HEK293T (cell line): ENCODE measurements around the gene GCNT1.

Experiments
- BHLHE40 ChIP-seq: fragments of 450-650 bp; IDR thresholded peaks from 2 replicates; pipeline ENCODE4 v1.6.1; 2016; ENCODE audit warnings: mild to moderate bottlenecking, moderate library complexity, borderline replicate concordance
- ELF4 ChIP-seq: fragments of 450-650 bp; IDR thresholded peaks from 2 replicates; pipeline ENCODE4 v1.6.1; 2017; ENCODE audit warnings: antibody characterized with exemption
- FOXA1 ChIP-seq: fragments of 450-650 bp; IDR thresholded peaks from 2 replicates; pipeline ENCODE4 v1.6.1; 2016; ENCODE audit warnings: mild to moderate bottlenecking
- FOXK2 ChIP-seq: fragments of 450-650 bp; IDR thresholded peaks from 2 replicates; pipeline ENCODE4 v1.6.1; 2016; ENCODE audit warnings: mild to moderate bottlenecking
- LEF1 ChIP-seq: fragments of 450-650 bp; IDR thresholded peaks from 2 replicates; pipeline ENCODE4 v1.6.1; 2017; ENCODE audit warnings: mild to moderate bottlenecking, borderline replicate concordance
- NFRKB ChIP-seq: fragments of 450-650 bp; IDR thresholded peaks from 2 replicates; pipeline ENCODE4 v1.6.1; 2016; ENCODE audit warnings: mild to moderate bottlenecking, moderate library complexity
- PKNOX1 ChIP-seq: fragments of 450-650 bp; IDR thresholded peaks from 2 replicates; pipeline ENCODE4 v1.6.1; 2016
- SP1 ChIP-seq: fragments of 450-650 bp; IDR thresholded peaks from 2 replicates; pipeline ENCODE4 v1.6.1; 2017
- SUZ12 ChIP-seq: fragments of 450-650 bp; IDR thresholded peaks from 2 replicates; pipeline ENCODE4 v1.6.1; 2016; ENCODE audit warnings: mild to moderate bottlenecking
- TARDBP ChIP-seq: fragments of 450-650 bp; IDR thresholded peaks from 2 replicates; pipeline ENCODE4 v1.6.1; 2016

DNA sequence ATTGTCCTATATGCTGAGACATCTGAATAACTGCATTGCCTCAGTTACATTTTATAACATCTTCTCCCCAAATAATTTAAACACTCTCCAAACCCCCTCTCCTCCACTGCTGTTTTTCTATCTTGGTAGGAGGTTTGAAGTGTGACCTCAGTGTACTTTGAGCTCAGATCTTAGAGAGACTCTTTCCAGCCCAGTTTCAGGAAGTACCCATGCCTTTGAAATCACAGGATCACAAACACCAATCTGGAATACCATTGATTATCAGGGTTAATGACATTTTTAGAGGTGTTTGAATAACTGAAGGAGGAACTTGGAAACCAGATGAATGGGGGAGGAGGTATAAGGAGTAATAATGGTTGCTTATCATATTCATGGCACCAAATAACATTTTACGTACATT lies 93.2 kb downstream of the GCNT1 start:
- TF ChIP-seq SP1: no peak
- TF ChIP-seq SUZ12: no peak
- TF ChIP-seq NFRKB: no peak
- TF ChIP-seq PKNOX1: no peak
- TF ChIP-seq FOXA1: no peak
- TF ChIP-seq LEF1: no peak
- TF ChIP-seq FOXK2: no peak
- no peak for TF ChIP-seq TARDBP
- no peak for TF ChIP-seq ELF4
- no peak for TF ChIP-seq BHLHE40
